GM19438 (cell line): Measurements from ENCODE around the gene NHERF1.

ENCODE experiments used
- ATAC-seq: cut with Tn5 transposase; IDR thresholded peaks from one replicate; pipeline ENCODE4 v1.9.1; 2021; ENCODE audit warnings: low read depth; ENCODE audit not compliant: unreplicated experiment

NHERF1 gene

GRCh38 chr17:74806334-74806733 is 57.9 kb downstream of the NHERF1 start:
- ATAC-seq = no peak

GRCh38 chr17:74807441-74807840 is 59.0 kb downstream of the NHERF1 start:
- no peak for ATAC-seq

- ATAC-seq = no peak
Observed at GRCh38 chr17:74807925-74808324, 59.5 kb downstream of the NHERF1 start.

- no peak for ATAC-seq
Observed at GRCh38 chr17:74808714-74809430, 60.4 kb downstream of the NHERF1 start.

GRCh38 chr17:74810699-74811485 is 62.5 kb downstream of the NHERF1 start:
- no peak for ATAC-seq

GRCh38 chr17:74812109-74813009 is 63.9 kb downstream of the NHERF1 start:
- no peak for ATAC-seq

- ATAC-seq = no peak
Observed at GRCh38 chr17:74814453-74814852, 66.0 kb downstream of the NHERF1 start.

- no peak for ATAC-seq
Observed at GRCh38 chr17:74815067-74815466, 66.6 kb downstream of the NHERF1 start.

GRCh38 chr17:74815550-74816370 is 67.3 kb downstream of the NHERF1 start:
- no peak for ATAC-seq

- ATAC-seq = no peak
Observed at GRCh38 chr17:74816905-74817620, 68.6 kb downstream of the NHERF1 start.

- no peak for ATAC-seq
Observed at GRCh38 chr17:74818291-74818938, 70.0 kb downstream of the NHERF1 start.
